GM12878 (cell line): ENCODE measurements around the gene KRTAP5-11. TPM values are rescaled to one million over a fixed set of nuclear protein-coding genes. Genes with fewer than 3 reads are reported as not detected.

Source experiments
- ATAC-seq: fragments of 200-7000 bp; cut with Tn5 transposase; 3 replicates; pipeline ENCODE4 v1.9.1; 2020; ENCODE audit warnings: mild to moderate bottlenecking, moderate library complexity
- BruUV-seq: library from RNA; stranded (reverse); fragments of 400-500 nt; replicated peaks from 2 replicates; lab custom pipeline; 2021; lab: Mats Ljungman, UMichigan
- CTCF ChIA-PET: fragments of 300-600 bp; sonication (Branson Sonifier 250); formaldehyde crosslinking; extraction: SDS; loops from one replicate; lab custom pipeline; 2021; ENCODE audit warnings: inconsistent platforms; lab: Yijun Ruan, JAX
- POLR2A ChIA-PET: fragments of 350-600 bp; formaldehyde crosslinking; extraction: SDS; loops from one replicate; lab custom pipeline; 2021; ENCODE audit warnings: inconsistent platforms; lab: Charles Lee
- RAD21 ChIA-PET: fragments of 300-600 bp; sonication (Branson Sonifier 250); formaldehyde crosslinking; loops from one replicate; lab custom pipeline; 2023; ENCODE audit warnings: antibody characterized with exemption; ENCODE audit not compliant: unreplicated experiment; lab: Charles Lee
- SMC1A ChIA-PET: fragments of 300-600 bp; sonication (Branson Sonifier 250); formaldehyde crosslinking; loops from one replicate; lab custom pipeline; 2023; ENCODE audit not compliant: unreplicated experiment, uncharacterized antibody; lab: Charles Lee
- DNase-seq: peaks from one replicate; pipeline ENCODE4 v3.0.0-alpha.2; 2011; ENCODE audit warnings: low read depth, low spot score
- FAIRE-seq: peaks from 3 replicates; lab custom pipeline; 2011; peaks lifted over from hg19 to GRCh38; lab: Jason Lieb, UNC
- H2AFZ ChIP-seq: 2 replicates; pipeline ENCODE4 v1.6.0; 2011; ENCODE audit warnings: low read depth, low read length, control low read depth; ENCODE audit not compliant: control insufficient read depth
- H3K27ac ChIP-seq: 2 replicates; pipeline ENCODE4 v1.5.1; 2011; ENCODE audit warnings: control low read depth; ENCODE audit not compliant: control insufficient read depth, insufficient read depth
- H3K27me3 ChIP-seq, 2 experiments: replicated peaks in 1 of 2; 2 replicates each; pipeline versions ENCODE4 v1.6.0 to v1.6.1; 2011; ENCODE audit warnings: low read length in 1 of 2; ENCODE audit not compliant: control insufficient read depth in 2 of 2, insufficient read depth in 2 of 2
- H3K36me3 ChIP-seq, 2 experiments: 2 replicates each; pipeline ENCODE4 v1.5.1; 2011; ENCODE audit warnings: low read length in 1 of 2; ENCODE audit not compliant: control insufficient read depth in 2 of 2, insufficient read depth in 2 of 2
- H3K4me1 ChIP-seq: 2 replicates; pipeline ENCODE4 v1.6.1; 2011; ENCODE audit warnings: mild to moderate bottlenecking, low read length, moderate library complexity, mixed read lengths; ENCODE audit not compliant: control insufficient read depth, insufficient read depth
- H3K4me2 ChIP-seq: 2 replicates; pipeline ENCODE4 v1.6.0; 2011; ENCODE audit warnings: control low read depth; ENCODE audit not compliant: control insufficient read depth, insufficient read depth
- H3K4me3 ChIP-seq: fragments of 200-600 bp; sonication (generic); 2 replicates; pipeline ENCODE4 v1.5.1; 2016
- H3K79me2 ChIP-seq: 2 replicates; pipeline ENCODE4 v1.6.0; 2011; ENCODE audit warnings: low read length; ENCODE audit not compliant: control insufficient read depth, insufficient read depth
- H3K9ac ChIP-seq: 2 replicates; pipeline ENCODE4 v1.8.0; 2011; ENCODE audit warnings: low read length, control low read depth, mixed read lengths; ENCODE audit not compliant: control insufficient read depth, insufficient read depth
- H3K9me3 ChIP-seq: replicated peaks from 3 replicates; pipeline ENCODE4 v1.5.1; 2011; ENCODE audit warnings: mild to moderate bottlenecking, low read length; ENCODE audit not compliant: control insufficient read depth, insufficient read depth
- H4K20me1 ChIP-seq: 2 replicates; pipeline ENCODE4 v1.6.0; 2011; ENCODE audit not compliant: control insufficient read depth, insufficient read depth
- CREB1 ChIP-seq: IDR thresholded peaks from 2 replicates; pipeline ENCODE4 v1.6.1; 2012; ENCODE audit warnings: low read depth, mild to moderate bottlenecking, inconsistent platforms
- GATAD2B ChIP-seq: fragments of 450-650 bp; conservative IDR thresholded peaks from 2 replicates; pipeline ENCODE4 v1.6.1; 2017; ENCODE audit warnings: low read depth, mild to moderate bottlenecking, moderate library complexity
- RAD51 ChIP-seq: fragments of 450-650 bp; IDR thresholded peaks from 2 replicates; pipeline ENCODE4 v1.6.1; 2016; ENCODE audit warnings: moderate library complexity, mild to moderate bottlenecking, inconsistent platforms
- SMC3 ChIP-seq: IDR thresholded peaks from 2 replicates; pipeline ENCODE4 v1.6.1; 2011; ENCODE audit warnings: low read length, improper control_type of control experiment, borderline replicate concordance
- SUZ12 ChIP-seq: fragments of 200-600 bp; sonication (generic); IDR thresholded peaks from one replicate; pipeline ENCODE4 v1.6.1; 2018; ENCODE audit warnings: antibody characterized with exemption, mild to moderate bottlenecking; ENCODE audit not compliant: unreplicated experiment
- YY1 ChIP-seq: IDR thresholded peaks from 2 replicates; pipeline ENCODE4 v1.6.1; 2011; ENCODE audit warnings: low read depth, mild to moderate bottlenecking, low read length
- ZNF384 ChIP-seq: IDR thresholded peaks from 2 replicates; pipeline ENCODE4 v1.6.1; 2012; ENCODE audit warnings: low read depth, mild to moderate bottlenecking, low read length, improper control_type of control experiment, borderline replicate concordance
- WGBS: methylation state at CpG from one replicate; pipeline ENCODE4 v1.1.6; 2016; ENCODE audit warnings: low lambda C conversion rate; ENCODE audit not compliant: insufficient replicate concordance, insufficient coverage; ENCODE audit errors: missing lambda C conversion rate; 5-methylcytosine and 5-hydroxymethylcytosine counted together
- in situ Hi-C: fragments of 300-500 bp; cut with MboI; formaldehyde crosslinking; loops from 9 replicates; pipeline ENCODE4 v1.14.3; 2018; ENCODE audit warnings: mixed read lengths
- intact Hi-C: fragments of 100-400 bp; cut with micrococcal nuclease; formaldehyde crosslinking; loops from one replicate; pipeline ENCODE4 v1.14.2; 2022; ENCODE audit not compliant: unreplicated experiment
- polyA plus RNA-seq, 11 experiments: library from polyadenylated mRNA; depleted of rRNA in 4 of 11; unstranded in 6 of 11; stranded (reverse) in 5 of 11; fragments of >200 nt; fragmentation: Nextera tagmentation in 4 of 11; fragmentation: Illumina TruSeq in 1 of 11; extraction: Ambion mirVana in 4 of 11; extraction: Trizol in 1 of 11; gene quantifications; 1 replicate in 1 of 11; 2 replicates in 10 of 11; pipeline versions ENCODE4 v1.2.1 to v1.2.3, GENCODE V29; 2011 to 2016; ENCODE audit warnings: inconsistent platforms in 2 of 11, missing spikeins in 2 of 11, low read depth in 1 of 11
- total RNA-seq, 4 experiments: library from RNA; depleted of rRNA in 3 of 4; stranded (reverse); fragments of >200 nt in 3 of 4; fragmentation: Illumina TruSeq in 1 of 4; extraction: Trizol in 1 of 4; gene quantifications; 2 replicates each; pipeline versions ENCODE4 v1.2.1 to v1.2.3, GENCODE V29; 2013 to 2021
- TF ChIP-seq, protein P1 (sequence below): fragments of 450-650 bp; IDR thresholded peaks from 2 replicates; pipeline ENCODE4 v1.6.1; 2017; ENCODE audit warnings: mild to moderate bottlenecking
- TF ChIP-seq, protein P2 (sequence below): IDR thresholded peaks from 2 replicates; pipeline ENCODE4 v1.6.1; 2011; ENCODE audit warnings: borderline replicate concordance, low read depth, mild to moderate bottlenecking, moderate library complexity, low read length; ENCODE audit not compliant: insufficient read depth, poor library complexity, severe bottlenecking
- TF ChIP-seq, protein P3 (sequence below): IDR thresholded peaks from 2 replicates; pipeline ENCODE4 v1.6.1; 2012; ENCODE audit warnings: low read depth, low read length, improper control_type of control experiment
- TF ChIP-seq, protein P4 (sequence below): fragments of 450-650 bp; IDR thresholded peaks from 2 replicates; pipeline ENCODE4 v1.6.1; 2016; ENCODE audit warnings: mild to moderate bottlenecking
- TF ChIP-seq, protein P5 (sequence below), 3 experiments: IDR thresholded peaks in 2 of 3; conservative IDR thresholded peaks in 1 of 3; 2 replicates each; pipeline ENCODE4 v1.5.1; 2011; ENCODE audit warnings: low read depth in 3 of 3, low read length in 3 of 3, mild to moderate bottlenecking in 3 of 3, control low read depth in 2 of 3, moderate library complexity in 2 of 3, inconsistent platforms in 1 of 3, mixed read lengths in 1 of 3; ENCODE audit not compliant: control insufficient read depth in 2 of 3, insufficient read depth in 1 of 3; ENCODE audit errors: extremely low read depth in 1 of 3

KRTAP5-11 gene
- total and polyA plus RNA-seq, 10 of the 15 experiments (the other 5 are each of a cell fraction or from before 2014, with no cell fraction given), result not detected

DNA sequence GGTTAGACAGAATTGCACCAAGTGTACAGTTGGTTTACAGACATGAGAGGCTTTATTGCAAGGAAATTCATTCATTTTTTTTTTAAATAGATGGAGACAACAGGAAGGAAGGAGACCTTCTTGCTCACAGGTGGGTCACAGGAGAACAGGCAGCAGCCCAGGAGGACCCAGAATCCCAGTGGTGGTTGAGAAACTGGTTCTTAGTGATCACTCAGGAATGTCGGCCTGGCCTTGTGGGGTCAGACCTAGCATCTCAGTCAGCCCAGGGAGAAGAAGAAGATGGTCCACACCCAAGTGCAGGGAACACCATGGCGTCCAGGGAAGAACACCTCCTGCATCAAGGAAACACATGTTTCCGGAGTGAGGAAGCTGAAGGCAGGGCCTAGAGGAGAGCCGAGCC, 849 bp downstream of the KRTAP5-11 start (continued):
- TF ChIP-seq, protein P1, sequence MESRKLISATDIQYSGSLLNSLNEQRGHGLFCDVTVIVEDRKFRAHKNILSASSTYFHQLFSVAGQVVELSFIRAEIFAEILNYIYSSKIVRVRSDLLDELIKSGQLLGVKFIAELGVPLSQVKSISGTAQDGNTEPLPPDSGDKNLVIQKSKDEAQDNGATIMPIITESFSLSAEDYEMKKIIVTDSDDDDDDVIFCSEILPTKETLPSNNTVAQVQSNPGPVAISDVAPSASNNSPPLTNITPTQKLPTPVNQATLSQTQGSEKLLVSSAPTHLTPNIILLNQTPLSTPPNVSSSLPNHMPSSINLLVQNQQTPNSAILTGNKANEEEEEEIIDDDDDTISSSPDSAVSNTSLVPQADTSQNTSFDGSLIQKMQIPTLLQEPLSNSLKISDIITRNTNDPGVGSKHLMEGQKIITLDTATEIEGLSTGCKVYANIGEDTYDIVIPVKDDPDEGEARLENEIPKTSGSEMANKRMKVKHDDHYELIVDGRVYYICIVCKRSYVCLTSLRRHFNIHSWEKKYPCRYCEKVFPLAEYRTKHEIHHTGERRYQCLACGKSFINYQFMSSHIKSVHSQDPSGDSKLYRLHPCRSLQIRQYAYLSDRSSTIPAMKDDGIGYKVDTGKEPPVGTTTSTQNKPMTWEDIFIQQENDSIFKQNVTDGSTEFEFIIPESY, result no peak
- TF ChIP-seq, protein P2, sequence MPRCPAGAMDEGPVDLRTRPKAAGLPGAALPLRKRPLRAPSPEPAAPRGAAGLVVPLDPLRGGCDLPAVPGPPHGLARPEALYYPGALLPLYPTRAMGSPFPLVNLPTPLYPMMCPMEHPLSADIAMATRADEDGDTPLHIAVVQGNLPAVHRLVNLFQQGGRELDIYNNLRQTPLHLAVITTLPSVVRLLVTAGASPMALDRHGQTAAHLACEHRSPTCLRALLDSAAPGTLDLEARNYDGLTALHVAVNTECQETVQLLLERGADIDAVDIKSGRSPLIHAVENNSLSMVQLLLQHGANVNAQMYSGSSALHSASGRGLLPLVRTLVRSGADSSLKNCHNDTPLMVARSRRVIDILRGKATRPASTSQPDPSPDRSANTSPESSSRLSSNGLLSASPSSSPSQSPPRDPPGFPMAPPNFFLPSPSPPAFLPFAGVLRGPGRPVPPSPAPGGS, result no peak
- TF ChIP-seq RAD51 (no peak), GATAD2B (no peak), ZNF384 (no peak), SUZ12 (no peak)

DNA sequence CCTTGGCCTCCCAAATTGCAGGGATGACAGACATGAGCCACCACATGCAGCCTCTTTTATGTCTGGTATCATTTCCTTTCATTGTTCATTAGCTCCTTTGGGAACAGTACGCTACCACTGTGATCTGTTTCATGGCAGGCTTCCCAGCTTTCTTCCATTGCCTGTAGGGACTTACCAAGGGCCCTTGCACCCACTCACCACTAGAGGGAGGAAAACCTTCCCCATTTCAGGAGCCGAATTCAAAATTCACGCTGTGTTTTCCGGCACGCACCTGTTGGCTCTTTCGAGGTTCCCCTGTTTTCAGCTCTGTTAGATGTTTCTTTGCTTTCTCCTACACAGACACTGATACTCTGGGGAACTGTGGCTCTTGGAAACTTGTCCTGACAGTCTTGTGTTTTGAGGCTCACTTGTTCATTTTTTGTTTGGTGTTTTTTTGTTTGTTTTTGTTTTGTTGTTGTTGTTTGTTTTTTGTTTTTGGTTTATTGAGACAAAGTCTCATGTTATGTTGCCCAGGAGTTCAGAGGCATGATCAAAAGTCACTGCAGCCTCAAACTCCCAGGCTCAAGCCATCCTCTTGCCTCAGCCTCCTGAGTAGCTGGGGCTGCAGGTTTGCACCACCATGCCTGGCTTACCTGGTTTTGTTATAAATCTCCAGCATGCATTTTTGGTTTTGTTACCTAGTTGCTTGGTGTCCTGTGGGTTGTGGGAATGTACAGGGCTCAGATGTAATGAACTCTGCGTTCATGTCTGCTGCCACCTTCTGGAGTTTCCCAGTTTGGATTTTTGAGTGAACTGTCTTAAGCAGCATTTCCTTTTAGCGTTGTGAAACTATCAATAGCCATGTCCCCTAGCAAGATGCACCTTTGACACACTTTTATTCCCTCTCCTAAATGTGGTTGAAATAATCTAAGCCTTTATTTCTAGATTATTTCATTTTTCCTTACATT, 2.3 kb downstream of the KRTAP5-11 start:
- Histone ChIP-seq H3K4me3 (no peak overlapping the region), H4K20me1 (no peaks in the 10 kb centered on the region; the same call in 1 of the 2 replicates), H3K4me2 (no peak overlapping the region), H3K9ac (no peak overlapping the region), H3K9me3 (no peaks in the 10 kb centered on the region), H3K79me2 (no peaks in the 10 kb centered on the region), H3K27ac (no peak overlapping the region), H3K27me3 (no peaks in the 10 kb centered on the region; a peak in 1 of 4 replicates), H2AFZ (peak overlapping the region; percentile 40), H3K4me1 (no peaks in the 10 kb centered on the region), H3K36me3 (no peaks in the 10 kb centered on the region)
- DNase-seq (no peak), FAIRE-seq (no peak), ATAC-seq (peak; percentile 81)
- intact Hi-C loops, result no loop called here
- RAD21 ChIA-PET, result no interaction called here
- BruUV-seq, result no TSS peak
- 1% methylated on average over 8 of the region's 8 CpGs for WGBS
- in situ Hi-C loops, result no loop called here
- POLR2A ChIA-PET, result no interaction called here
- CTCF ChIA-PET, result interaction anchor here (0.7 to 2.2 kb wide), 6 partner anchors 12 to 155 kb away, joined by 3 to 6 read pairs (median 4); partner anchors contain the start of gene DHCR7
- TF ChIP-seq YY1, result 0 out of 2 replicates have a peak, but pooled peaks have one; percentile 25
- TF ChIP-seq, protein P3, sequence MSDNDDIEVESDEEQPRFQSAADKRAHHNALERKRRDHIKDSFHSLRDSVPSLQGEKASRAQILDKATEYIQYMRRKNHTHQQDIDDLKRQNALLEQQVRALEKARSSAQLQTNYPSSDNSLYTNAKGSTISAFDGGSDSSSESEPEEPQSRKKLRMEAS, result 0 out of 2 replicates have a peak, but pooled peaks have one; percentile 23
- TF ChIP-seq, protein P4, sequence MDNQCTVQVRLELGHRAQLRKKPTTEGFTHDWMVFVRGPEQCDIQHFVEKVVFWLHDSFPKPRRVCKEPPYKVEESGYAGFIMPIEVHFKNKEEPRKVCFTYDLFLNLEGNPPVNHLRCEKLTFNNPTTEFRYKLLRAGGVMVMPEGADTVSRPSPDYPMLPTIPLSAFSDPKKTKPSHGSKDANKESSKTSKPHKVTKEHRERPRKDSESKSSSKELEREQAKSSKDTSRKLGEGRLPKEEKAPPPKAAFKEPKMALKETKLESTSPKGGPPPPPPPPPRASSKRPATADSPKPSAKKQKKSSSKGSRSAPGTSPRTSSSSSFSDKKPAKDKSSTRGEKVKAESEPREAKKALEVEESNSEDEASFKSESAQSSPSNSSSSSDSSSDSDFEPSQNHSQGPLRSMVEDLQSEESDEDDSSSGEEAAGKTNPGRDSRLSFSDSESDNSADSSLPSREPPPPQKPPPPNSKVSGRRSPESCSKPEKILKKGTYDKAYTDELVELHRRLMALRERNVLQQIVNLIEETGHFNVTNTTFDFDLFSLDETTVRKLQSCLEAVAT, result no peak
- TF ChIP-seq SMC3, result peak; percentile 13; the same call in 1 of the 2 replicates
- TF ChIP-seq, protein P5, sequence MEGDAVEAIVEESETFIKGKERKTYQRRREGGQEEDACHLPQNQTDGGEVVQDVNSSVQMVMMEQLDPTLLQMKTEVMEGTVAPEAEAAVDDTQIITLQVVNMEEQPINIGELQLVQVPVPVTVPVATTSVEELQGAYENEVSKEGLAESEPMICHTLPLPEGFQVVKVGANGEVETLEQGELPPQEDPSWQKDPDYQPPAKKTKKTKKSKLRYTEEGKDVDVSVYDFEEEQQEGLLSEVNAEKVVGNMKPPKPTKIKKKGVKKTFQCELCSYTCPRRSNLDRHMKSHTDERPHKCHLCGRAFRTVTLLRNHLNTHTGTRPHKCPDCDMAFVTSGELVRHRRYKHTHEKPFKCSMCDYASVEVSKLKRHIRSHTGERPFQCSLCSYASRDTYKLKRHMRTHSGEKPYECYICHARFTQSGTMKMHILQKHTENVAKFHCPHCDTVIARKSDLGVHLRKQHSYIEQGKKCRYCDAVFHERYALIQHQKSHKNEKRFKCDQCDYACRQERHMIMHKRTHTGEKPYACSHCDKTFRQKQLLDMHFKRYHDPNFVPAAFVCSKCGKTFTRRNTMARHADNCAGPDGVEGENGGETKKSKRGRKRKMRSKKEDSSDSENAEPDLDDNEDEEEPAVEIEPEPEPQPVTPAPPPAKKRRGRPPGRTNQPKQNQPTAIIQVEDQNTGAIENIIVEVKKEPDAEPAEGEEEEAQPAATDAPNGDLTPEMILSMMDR (IDR thresholded peaks at IDR 0.05 in 2 of 3, conservative IDR thresholded peaks at IDR 0.05 in 1 of 3; ENCODE audit: control insufficient read depth in 2 of 3, extremely low read depth in 1 of 3, insufficient read depth in 1 of 3, low read depth in 3 of 3, low read length in 3 of 3), result peak; percentile 70 to 91 (median 86)
- no peak for TF ChIP-seq CREB1
- SMC1A ChIA-PET, result interaction anchor here (0.6 kb wide), 1 partner anchor 87 kb away, joined by 3 read pairs; no protein-coding TSS in a partner anchor
